GM18520 (cell line): ENCODE results near the gene MAP2K2.
"Not testable (repeated sequence)": the region's sequence is repeated elsewhere in the genome, so short reads cannot be mapped to it uniquely, and the experiment has no call there.

Experiments used
- ATAC-seq: cut with Tn5 transposase; IDR thresholded peaks from one replicate; pipeline ENCODE4 v1.9.1; 2021; ENCODE audit not compliant: unreplicated experiment

The MAP2K2 gene

GRCh38 chr19:4123615-4124568 lies at the start of gene MAP2K2:
Gene MAP2K2 (minus strand): TSS chr19:4124122. CDS start chr19:4123875, 247 bp downstream.
- ATAC-seq = peak; percentile 86

GRCh38 chr19:4172861-4173473 lies 49.0 kb upstream of the MAP2K2 start:
- ATAC-seq = no peak

GRCh38 chr19:4171676-4172075 lies 47.8 kb upstream of the MAP2K2 start:
- ATAC-seq = no peak

DNA sequence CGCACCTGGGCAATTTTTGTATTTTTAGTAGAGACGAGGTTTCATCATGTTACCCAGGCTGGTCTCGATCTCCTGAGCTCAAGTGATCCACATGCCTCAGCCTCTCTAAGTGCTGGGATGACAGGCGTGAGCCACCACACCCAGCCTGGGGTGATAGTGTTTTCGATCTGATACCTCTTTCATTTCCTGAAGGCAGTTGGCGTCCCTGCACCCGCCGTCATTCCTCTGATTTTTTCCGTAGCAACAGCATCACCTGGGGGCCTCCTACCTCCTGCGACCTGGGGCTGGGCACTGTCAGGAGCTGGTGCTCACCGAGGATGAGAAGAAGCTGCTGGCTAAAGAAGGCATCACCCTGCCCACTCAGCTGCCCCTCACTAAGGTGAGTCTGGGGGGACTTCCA lies 40.3 kb upstream of the MAP2K2 start:
- ATAC-seq = no peak

DNA sequence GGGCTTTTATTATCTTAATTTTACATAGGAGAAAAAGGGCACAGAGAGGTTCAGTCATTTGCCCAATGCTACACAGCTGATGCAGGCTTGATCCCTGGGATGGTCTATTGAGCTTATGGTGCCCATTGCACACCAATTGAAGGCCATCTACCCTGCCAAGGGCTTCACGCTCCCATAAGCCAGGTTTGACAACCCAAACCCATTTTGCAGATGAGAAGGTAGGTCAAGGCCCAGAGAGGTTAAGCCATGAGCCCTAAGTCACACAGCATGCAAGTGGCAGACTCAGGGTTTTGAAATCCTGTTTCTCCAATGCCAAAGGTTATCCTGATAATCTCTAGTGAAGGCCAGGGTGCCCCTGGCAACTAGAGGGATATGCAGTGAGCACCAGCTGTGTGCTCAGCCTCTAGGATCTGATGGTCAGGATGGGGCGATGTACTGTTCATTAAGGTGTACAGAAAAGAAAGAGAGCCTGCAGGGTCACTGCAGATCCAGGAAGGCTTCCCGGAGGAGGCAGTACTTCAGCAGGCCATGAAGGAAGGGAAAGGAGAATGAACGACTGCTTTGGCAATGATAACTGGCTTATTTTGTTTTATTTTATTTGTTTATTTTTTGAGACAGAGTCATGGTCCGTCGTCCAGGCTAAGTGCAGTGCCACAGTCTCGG lies 37.6 kb upstream of the MAP2K2 start:
- ATAC-seq = no peak

- ATAC-seq = not testable (repeated sequence)
Measured at GRCh38 chr19:4157971-4158370, 34.0 kb upstream of the MAP2K2 start.

DNA sequence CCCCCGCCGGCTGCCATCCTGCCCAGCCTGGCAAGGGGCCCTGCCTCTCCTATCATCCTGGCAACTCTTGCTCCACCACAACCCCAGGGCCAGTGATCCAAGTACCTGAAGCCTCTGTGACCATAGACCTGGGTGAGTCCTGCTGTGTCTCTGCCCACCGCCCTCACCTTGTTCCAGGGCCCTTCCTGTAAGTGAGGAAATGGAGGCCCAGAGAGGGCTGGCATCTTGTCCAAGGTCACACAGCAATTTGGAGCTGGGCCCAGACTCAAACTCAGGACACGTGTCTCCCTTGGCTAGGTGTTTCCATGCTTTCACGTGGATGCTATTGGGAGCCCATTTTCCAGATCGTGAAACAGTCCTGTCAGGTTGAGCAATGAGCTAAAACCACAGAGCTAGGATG lies 33.2 kb upstream of the MAP2K2 start:
- no peak for ATAC-seq

- no peak for ATAC-seq
Measured at GRCh38 chr19:4154571-4155312, 30.8 kb upstream of the MAP2K2 start.

- no peak for ATAC-seq
Measured at GRCh38 chr19:4152241-4152998, 28.5 kb upstream of the MAP2K2 start.

GRCh38 chr19:4151623-4152022 lies 27.7 kb upstream of the MAP2K2 start:
- ATAC-seq = no peak

DNA sequence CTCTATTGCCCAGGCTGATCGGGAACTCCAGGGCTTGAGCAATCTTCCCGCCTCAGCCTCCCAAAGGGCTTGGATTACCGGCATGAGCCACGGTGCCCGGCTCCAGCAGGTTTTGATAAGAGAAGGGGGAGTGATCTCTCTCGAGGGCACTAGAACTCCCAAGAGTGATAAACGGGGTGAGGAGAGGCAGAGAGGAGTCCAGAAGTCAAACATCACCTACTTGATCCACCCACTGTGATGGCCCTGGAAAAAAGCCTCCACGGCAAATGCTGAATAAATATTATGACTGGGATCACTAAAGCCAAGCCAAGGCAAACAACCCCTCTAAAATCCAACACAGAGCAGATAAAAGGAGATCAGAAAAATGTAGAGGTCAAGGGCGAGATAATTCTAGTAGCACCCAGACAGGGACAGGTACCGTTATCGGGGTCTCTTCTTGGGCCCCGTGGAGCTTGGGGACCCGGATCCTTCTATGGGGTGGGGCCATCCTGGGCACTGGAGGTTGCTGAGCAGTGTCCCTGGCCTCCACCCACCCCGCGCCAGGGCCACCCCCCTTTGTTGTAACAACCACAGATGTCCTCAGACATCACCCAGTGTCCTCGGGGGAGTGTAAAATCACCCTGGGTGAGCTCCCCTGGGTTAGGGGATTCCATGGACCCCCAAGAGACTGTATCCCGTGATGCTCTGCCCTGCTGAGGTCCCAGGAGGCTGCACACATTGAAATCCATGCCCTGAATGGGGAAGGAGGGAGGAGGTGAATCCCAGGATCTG lies 25.8 kb upstream of the MAP2K2 start:
- no peak for ATAC-seq

DNA sequence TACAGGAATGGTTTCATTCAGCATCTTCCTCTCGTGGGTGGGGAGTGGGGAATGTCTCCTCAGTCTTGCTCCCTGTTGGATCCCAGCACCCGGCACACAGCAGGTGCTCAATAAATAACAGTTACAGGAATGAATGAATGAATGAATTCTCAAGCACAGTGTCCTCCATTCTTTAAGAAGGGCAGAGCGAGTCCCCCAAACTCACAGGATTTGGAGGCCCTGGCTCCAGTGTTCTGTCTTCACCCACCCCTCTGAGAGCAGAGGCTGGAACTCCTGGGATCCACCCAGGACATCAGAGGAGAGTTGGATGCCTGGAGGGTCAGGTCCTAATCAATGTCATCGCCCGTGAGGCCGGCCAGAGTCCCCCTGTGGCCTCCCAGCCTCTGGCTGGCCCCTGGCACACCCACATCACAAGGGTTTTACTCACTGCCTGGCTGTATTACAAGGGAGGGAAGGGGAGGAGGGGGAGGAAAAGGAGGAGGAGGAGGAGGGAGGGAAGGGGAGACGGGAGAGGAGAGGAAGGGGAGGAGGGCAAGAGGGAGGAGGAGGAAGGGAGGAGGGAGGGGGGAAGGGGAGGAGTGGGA lies 20.8 kb upstream of the MAP2K2 start:
- ATAC-seq = no peak

DNA sequence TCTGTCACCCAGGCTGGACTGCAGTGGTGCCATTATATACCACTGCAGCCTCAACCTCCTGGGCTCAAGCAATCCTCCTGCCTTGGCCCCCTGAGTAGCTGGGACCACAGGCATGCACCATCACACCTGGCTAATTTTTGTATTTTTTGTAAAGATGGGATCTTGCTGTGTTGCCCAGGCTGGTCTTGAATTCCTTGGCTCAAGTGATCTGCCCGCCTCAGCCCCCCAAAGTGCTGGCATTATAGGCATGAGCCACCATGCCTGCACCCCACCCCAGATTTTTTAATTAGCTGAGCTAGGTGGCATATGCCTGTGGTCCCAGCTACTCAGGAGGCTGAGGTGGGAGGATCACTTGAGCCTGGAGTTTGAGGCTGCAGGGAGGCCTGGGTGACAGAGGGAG lies 19.0 kb upstream of the MAP2K2 start:
- ATAC-seq = not testable (repeated sequence)

DNA sequence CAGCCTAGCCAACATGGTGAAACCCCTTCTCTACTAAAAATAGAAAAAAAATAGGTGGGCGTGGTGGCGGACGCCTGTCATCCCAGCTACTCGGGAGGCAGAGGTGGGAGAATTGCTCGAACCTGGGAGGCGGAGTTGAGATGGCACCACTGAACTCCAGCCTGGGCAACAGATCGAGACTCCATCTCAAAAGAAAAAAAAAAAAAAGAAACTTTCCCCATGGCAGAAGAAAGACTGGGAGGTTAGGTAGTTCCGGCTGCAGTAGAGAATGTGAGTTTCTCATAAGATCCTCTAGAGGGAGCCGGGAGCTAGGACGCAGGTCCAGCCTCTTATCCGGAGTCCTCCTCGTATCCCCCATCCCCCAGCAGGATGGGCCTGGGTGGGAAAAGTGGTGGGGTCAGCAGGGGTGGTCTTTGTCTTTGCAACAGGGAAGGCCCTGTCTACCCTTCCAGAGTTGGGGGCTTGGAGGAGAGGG lies 16.4 kb upstream of the MAP2K2 start:
- ATAC-seq = no peak

GRCh38 chr19:4139614-4140236 lies 15.8 kb upstream of the MAP2K2 start:
- ATAC-seq = no peak

DNA sequence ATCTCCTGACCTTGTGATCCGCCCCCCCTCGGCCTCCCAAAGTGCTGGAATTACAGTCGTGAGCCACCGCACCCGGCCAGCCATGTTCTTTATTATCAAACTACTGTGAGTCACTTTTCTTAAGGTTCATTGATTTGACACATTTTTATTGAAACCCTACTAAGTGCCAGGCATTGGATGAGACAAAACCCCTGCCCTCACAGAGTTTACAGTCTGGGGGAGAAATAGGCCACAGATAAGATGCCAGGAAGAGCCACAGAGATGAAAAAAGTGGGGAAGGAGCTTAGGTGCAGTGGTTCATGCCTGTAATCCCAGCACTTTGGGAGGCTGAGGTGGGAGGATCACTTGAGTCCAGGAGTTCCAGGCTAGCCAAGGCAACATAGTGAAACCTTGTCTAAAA lies 14.5 kb upstream of the MAP2K2 start:
- no peak for ATAC-seq

- ATAC-seq = no peak
Measured at GRCh38 chr19:4136680-4137088, 12.8 kb upstream of the MAP2K2 start.

DNA sequence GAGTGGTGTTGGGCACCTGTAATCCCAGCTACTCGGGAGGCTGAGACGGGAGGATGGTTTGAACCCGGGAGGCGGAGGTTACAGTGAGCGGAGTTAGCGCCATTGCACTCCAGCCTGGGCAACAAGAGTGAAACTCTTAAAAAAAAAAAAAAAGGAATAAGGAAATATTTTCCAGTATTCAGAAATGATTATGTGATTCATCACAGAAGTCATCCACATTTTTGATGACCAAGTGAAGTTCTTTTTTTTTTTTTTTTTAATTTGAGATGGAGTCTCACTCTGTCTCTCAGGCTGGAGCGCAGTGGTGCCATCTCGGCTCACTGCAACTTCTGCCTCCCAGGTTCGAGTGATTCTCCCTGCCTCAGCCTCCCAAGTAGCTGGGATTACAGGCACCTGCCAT lies 11.5 kb upstream of the MAP2K2 start:
- not testable (repeated sequence) for ATAC-seq

DNA sequence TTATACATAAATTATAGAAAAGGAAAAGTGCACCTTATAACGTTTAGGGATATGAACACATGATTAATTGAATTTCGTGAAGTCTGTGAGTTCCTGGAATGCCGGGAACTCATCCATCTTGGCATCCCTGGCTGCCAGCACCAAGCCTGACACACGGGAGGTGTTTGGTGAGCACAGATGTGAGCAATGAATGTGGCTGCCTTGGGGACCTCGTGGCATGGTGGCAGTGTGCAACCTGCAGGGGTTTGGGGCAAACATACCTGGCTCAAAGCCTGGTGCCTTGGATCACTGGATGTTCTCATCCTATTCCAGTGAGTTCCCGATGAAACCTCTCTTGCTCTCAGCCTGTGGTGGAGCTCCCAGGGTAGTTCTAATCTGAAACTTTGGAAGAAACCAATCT lies 10.4 kb upstream of the MAP2K2 start:
- ATAC-seq = no peak
